Measurements from ENCODE around the gene RLF.
A peak's percentile ranks its signal among the peaks of the same experiment; 100 is the strongest.

The RLF gene

DNA sequence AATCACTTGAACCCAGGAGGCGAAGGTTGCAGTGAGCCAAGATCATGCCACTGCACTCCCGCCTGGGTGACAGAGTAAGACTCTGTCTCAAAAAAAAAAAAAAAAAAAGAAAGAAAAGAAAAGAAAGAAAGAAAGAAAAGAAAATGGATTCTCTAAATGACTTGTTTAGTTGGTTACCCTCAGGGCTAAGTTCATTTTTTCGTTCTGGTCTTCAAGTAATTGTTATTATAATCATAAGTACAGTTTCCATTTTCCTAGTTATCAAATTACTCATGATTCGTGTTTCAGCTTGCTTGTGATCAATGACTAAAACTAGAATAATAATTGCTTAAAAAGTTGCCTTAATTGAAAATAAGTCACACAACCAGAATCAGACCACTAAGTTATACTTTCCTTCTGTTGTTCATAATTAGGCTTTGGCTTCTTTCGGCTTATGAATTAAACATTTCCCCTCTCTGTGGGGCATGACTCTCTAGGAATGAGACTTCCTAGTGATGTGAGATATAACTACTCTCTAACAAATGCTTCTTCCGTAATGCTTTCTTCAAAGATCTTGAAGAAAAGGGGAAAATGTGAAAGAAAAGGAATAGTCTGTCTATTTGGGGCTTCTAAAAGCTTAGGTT lies 9.6 kb upstream of the RLF start:
- DNase-seq (ENCODE audit: low read depth) = no peak
- H3K4me3 ChIP-seq (replicated peaks; ENCODE audit: low read depth, low read length) = no peak overlapping the region
- TF ChIP-seq, protein P1, sequence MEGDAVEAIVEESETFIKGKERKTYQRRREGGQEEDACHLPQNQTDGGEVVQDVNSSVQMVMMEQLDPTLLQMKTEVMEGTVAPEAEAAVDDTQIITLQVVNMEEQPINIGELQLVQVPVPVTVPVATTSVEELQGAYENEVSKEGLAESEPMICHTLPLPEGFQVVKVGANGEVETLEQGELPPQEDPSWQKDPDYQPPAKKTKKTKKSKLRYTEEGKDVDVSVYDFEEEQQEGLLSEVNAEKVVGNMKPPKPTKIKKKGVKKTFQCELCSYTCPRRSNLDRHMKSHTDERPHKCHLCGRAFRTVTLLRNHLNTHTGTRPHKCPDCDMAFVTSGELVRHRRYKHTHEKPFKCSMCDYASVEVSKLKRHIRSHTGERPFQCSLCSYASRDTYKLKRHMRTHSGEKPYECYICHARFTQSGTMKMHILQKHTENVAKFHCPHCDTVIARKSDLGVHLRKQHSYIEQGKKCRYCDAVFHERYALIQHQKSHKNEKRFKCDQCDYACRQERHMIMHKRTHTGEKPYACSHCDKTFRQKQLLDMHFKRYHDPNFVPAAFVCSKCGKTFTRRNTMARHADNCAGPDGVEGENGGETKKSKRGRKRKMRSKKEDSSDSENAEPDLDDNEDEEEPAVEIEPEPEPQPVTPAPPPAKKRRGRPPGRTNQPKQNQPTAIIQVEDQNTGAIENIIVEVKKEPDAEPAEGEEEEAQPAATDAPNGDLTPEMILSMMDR (IDR thresholded peaks at IDR 0.05; ENCODE audit: low read length, missing control alignments) = no peak

DNA sequence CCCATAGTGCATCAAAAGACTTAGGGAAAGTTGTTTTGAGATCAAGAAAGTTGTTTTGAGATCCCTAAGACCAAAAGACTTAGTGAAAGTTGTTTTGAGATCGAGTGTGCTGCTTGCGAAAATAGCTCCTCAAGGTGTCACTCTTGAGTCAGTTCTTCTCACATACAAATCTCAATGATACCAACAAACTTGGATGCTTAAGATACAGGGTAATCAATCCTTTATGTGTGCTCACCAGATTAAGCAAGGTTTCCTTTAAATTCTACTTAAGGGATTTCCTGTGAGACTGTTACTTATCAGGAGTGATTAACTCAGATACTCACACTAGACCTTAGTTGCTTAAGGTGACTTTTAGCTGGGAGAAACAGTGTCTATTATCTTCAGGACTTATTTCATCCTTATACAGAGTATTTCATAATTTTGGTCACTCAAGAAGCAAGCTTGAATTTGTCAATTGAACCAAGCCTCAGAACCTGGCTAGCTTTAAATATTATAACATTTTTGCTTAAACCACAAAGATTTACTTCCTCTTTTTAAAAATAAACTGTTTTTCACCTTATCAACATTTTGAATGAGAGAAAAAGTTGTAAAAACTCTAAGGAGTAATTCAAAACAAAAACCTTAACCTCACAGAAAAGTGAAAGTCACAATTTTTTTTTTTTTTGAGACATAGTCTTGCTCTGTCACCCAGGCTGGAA lies 8.0 kb upstream of the RLF start:
- DNase-seq (ENCODE audit: low read depth) = peak; percentile 82
- TF ChIP-seq, protein P1 (IDR thresholded peaks at IDR 0.05; ENCODE audit: low read length, missing control alignments) = peak; percentile 84
- peak overlapping the region; percentile 9 for H3K4me3 ChIP-seq (replicated peaks; ENCODE audit: low read depth, low read length)

DNA sequence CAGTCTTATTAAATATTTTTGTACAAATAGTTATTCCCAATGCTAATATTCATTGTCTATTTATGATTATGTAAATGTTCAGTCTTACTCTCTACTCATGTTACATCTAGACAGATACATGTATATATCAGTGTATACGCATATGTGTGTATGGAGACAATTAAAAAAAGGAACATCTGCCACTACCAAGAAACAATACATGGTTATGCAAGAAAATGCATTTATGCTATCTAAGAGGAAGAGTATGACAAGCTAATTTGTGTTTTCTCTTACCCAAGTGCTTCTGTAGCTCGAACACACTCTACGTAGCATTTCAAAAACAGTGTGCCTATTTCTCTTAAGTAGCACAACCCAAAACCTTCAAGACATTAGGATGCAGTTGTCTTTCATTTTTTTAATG lies 6.1 kb upstream of the RLF start:
- TF ChIP-seq, protein P1 (IDR thresholded peaks at IDR 0.05; ENCODE audit: low read length, missing control alignments) = no peak
- DNase-seq (ENCODE audit: low read depth) = no peak

DNA sequence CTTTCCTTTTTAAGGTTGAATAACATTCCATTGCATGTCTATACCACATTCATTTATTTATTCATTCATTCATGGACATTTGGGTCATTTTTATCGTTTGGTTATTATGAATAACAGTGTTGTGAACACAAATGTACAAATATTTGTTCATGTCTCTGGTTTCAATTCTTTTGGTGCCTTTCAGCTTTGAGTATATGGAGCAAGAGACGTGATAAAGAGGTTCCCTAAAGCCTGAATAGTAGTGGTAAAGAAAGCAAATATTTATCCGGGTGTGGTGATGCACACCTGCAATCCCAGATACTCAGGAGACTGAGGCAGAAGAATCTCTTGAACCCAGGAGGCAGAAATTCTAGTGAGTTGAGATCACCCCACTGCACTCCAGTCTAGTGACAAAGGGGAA lies 5.3 kb upstream of the RLF start:
- H3K4me3 ChIP-seq (replicated peaks; ENCODE audit: low read depth, low read length) = no peak overlapping the region
- DNase-seq (ENCODE audit: low read depth) = no peak
- TF ChIP-seq, protein P1 (IDR thresholded peaks at IDR 0.05; ENCODE audit: low read length, missing control alignments) = no peak

More for the DNA sequence above, 6.1 kb upstream of the RLF start:
- no peak overlapping the region for H3K4me3 ChIP-seq (replicated peaks; ENCODE audit: low read depth, low read length)

DNA sequence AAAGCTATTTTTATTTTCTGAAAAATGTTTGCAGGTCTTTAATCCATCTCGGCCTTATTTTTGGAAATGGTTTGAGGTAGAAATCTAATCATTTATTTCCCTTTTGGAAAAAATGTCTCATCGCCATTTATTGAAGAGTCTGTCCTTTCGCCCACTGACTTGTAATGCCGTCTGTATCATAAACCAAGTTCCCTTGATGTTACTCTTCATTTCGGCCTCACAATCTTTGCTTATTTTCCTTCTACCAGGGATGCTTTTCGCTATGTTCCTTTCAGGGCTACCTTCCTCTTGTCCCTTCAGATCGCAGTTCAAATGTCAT lies 422 bp upstream of the RLF start:
- DNase-seq (ENCODE audit: low read depth) = no peak
- TF ChIP-seq, protein P1 (IDR thresholded peaks at IDR 0.05; ENCODE audit: low read length, missing control alignments) = no peak
- peak overlapping the region; percentile 70 for H3K4me3 ChIP-seq (replicated peaks; ENCODE audit: low read depth, low read length)

GRCh38 chr1:40161888-40162397 lies 756 bp downstream of the RLF start:
- peak overlapping the region; percentile 70 for H3K4me3 ChIP-seq (replicated peaks; ENCODE audit: low read depth, low read length)
- DNase-seq (ENCODE audit: low read depth) = no peak
- TF ChIP-seq, protein P1 (IDR thresholded peaks at IDR 0.05; ENCODE audit: low read length, missing control alignments) = peak; percentile 6
